Neural crest cell (in vitro differentiated cells): ENCODE data around the gene TMEM80. TPM values are rescaled to one million over a fixed set of nuclear protein-coding genes. Genes with fewer than 3 reads are reported as not detected.

Experiments used
- DNase-seq: peaks from one replicate; pipeline ENCODE4 v3.0.0; 2021; ENCODE audit warnings: low read depth, mixed read lengths, low spot score
- H3K27ac Mint-ChIP-seq: one replicate; pipeline ENCODE4 v1.8.0; 2021; ENCODE audit warnings: mild to moderate bottlenecking, mixed read lengths; ENCODE audit not compliant: unreplicated experiment
- H3K27me3 Mint-ChIP-seq: 2 replicates; pipeline ENCODE4 v1.8.0; 2021; ENCODE audit warnings: low read depth, mild to moderate bottlenecking, mixed read lengths
- H3K36me3 Mint-ChIP-seq: 2 replicates; pipeline ENCODE4 v1.8.0; 2021; ENCODE audit warnings: low read depth, mild to moderate bottlenecking, mixed read lengths
- H3K4me1 Mint-ChIP-seq: 2 replicates; pipeline ENCODE4 v1.8.0; 2021; ENCODE audit warnings: mixed read lengths
- H3K4me3 Mint-ChIP-seq: one replicate; pipeline ENCODE4 v1.8.0; 2021; ENCODE audit warnings: mild to moderate bottlenecking, mixed read lengths
- H3K9me3 Mint-ChIP-seq: 2 replicates; pipeline ENCODE4 v1.8.0; 2021; ENCODE audit warnings: mixed read lengths
- total RNA-seq: library from RNA; stranded (reverse); gene quantifications from 2 replicates; pipeline ENCODE4 v1.2.1, GENCODE V29; 2021
- TF ChIP-seq, protein P1 (sequence below): fragments of 200-600 bp; sonication (generic); conservative IDR thresholded peaks from 2 replicates; pipeline ENCODE4 v1.5.0; 2021; ENCODE audit warnings: antibody characterized with exemption, mild to moderate bottlenecking

The TMEM80 gene
- total RNA-seq, 1 donor from 2014 or later: 26.8 TPM

GRCh38 chr11:673866-674265 lies 21.8 kb upstream of the TMEM80 start:
- Mint-ChIP-seq H3K4me3 (no peak overlapping the region), H3K9me3 (no peaks in the 10 kb centered on the region), H3K27ac (no peak overlapping the region), H3K4me1 (no peaks in the 10 kb centered on the region), H3K36me3 (peaks cover 16% of the 10 kb centered on the region), H3K27me3 (no peaks in the 10 kb centered on the region)
- DNase-seq: no peak
- TF ChIP-seq, protein P1, sequence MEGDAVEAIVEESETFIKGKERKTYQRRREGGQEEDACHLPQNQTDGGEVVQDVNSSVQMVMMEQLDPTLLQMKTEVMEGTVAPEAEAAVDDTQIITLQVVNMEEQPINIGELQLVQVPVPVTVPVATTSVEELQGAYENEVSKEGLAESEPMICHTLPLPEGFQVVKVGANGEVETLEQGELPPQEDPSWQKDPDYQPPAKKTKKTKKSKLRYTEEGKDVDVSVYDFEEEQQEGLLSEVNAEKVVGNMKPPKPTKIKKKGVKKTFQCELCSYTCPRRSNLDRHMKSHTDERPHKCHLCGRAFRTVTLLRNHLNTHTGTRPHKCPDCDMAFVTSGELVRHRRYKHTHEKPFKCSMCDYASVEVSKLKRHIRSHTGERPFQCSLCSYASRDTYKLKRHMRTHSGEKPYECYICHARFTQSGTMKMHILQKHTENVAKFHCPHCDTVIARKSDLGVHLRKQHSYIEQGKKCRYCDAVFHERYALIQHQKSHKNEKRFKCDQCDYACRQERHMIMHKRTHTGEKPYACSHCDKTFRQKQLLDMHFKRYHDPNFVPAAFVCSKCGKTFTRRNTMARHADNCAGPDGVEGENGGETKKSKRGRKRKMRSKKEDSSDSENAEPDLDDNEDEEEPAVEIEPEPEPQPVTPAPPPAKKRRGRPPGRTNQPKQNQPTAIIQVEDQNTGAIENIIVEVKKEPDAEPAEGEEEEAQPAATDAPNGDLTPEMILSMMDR: no peak

DNA sequence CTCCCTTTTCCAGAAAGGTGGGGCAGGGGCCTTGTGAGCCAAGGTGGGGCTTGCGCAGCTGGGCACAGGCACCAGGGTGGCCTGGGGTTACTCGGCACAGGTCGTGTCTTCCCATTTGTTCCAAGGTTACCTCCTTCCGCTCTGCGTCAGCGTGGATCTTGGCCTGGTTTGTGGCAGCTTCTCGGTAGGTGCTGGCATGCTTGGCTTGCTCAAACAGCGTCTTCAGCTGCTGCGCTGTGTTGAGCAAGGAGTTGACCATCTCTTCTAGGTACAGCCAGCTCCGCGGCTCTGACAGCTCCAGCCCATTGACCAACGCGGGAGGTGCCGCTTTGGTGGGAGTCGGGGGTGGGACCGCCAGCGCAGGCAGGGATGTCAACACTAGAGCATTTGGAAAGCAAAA lies 21.2 kb upstream of the TMEM80 start:
- H3K9me3 Mint-ChIP-seq: no peaks in the 10 kb centered on the region
- H3K27ac Mint-ChIP-seq: no peak overlapping the region
- no peak for DNase-seq
- no peak overlapping the region for H3K4me3 Mint-ChIP-seq
- no peaks in the 10 kb centered on the region for H3K4me1 Mint-ChIP-seq
- TF ChIP-seq, protein P1: no peak
- no peaks in the 10 kb centered on the region for H3K27me3 Mint-ChIP-seq
- peaks cover 16% of the 10 kb centered on the region for H3K36me3 Mint-ChIP-seq

GRCh38 chr11:678297-678696 lies 17.3 kb upstream of the TMEM80 start:
- no peak for DNase-seq
- no peaks in the 10 kb centered on the region for H3K4me1 Mint-ChIP-seq
- H3K27ac Mint-ChIP-seq: peak overlapping the region; percentile 57
- H3K9me3 Mint-ChIP-seq: no peaks in the 10 kb centered on the region
- no peaks in the 10 kb centered on the region for H3K27me3 Mint-ChIP-seq
- peaks cover 22% of the 10 kb centered on the region for H3K36me3 Mint-ChIP-seq
- TF ChIP-seq, protein P1: no peak
- no peak overlapping the region for H3K4me3 Mint-ChIP-seq

- TF ChIP-seq, protein P1: no peak
- H3K27me3 Mint-ChIP-seq: no peaks in the 10 kb centered on the region
- no peak overlapping the region for H3K27ac Mint-ChIP-seq
- no peaks in the 10 kb centered on the region for H3K4me1 Mint-ChIP-seq
- no peak overlapping the region for H3K4me3 Mint-ChIP-seq
- no peak for DNase-seq
- no peaks in the 10 kb centered on the region for H3K9me3 Mint-ChIP-seq
- peaks cover 25% of the 10 kb centered on the region for H3K36me3 Mint-ChIP-seq
Observed at GRCh38 chr11:679271-680207, 16.1 kb upstream of the TMEM80 start.

DNA sequence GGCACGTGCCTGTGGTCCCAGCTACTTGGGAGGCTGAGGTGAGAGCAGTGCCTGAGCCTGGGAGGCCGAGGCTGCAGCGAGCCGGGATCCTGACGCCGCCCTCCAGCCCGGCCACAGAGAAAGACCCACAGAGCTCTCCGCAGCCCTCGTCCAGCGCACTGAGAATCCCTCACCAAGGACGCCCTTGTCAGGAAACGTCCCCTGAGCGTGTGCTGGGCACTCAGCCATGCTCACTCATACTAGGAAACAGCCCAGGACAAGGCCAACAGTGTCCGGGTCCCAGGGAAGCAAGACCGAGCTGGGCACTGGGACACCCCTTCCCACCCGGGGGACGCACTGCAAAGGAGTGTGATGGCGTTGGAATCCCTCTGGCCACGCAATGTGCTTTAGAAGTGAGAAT lies 15.1 kb upstream of the TMEM80 start:
- Mint-ChIP-seq H3K27ac (no peak overlapping the region), H3K36me3 (peaks cover 28% of the 10 kb centered on the region), H3K4me1 (no peaks in the 10 kb centered on the region), H3K4me3 (no peak overlapping the region), H3K27me3 (no peaks in the 10 kb centered on the region), H3K9me3 (no peaks in the 10 kb centered on the region)
- TF ChIP-seq, protein P1: no peak
- DNase-seq: no peak
